Neural progenitor cell (in vitro differentiated cells): ENCODE data around the gene PRG3. TPM values are rescaled to one million over a fixed set of nuclear protein-coding genes. Genes with fewer than 3 reads are reported as not detected.

Experiments
- DNase-seq: peaks from one replicate; pipeline ENCODE4 v3.0.0-alpha.2; 2016; ENCODE audit warnings: low spot score
- H2AFZ ChIP-seq: fragments of 200-600 bp; sonication (generic); replicated peaks from 2 replicates; pipeline ENCODE4 v1.6.1; 2016; ENCODE audit warnings: antibody characterized with exemption
- H3F3A ChIP-seq: fragments of 200-600 bp; sonication (generic); 2 replicates; pipeline ENCODE4 v1.6.1; 2016; ENCODE audit warnings: antibody characterized with exemption, low read depth
- H3K27ac ChIP-seq: fragments of 200-600 bp; sonication (generic); 2 replicates; pipeline ENCODE4 v1.5.1; 2016; ENCODE audit warnings: mild to moderate bottlenecking
- H3K27me3 ChIP-seq: fragments of 200-600 bp; sonication (generic); 2 replicates; pipeline ENCODE4 v1.6.1; 2016; ENCODE audit warnings: mild to moderate bottlenecking, moderate library complexity
- H3K36me3 ChIP-seq: fragments of 200-600 bp; sonication (generic); 2 replicates; pipeline ENCODE4 v1.5.1; 2016
- H3K4me1 ChIP-seq: fragments of 200-600 bp; sonication (generic); 2 replicates; pipeline ENCODE4 v1.6.1; 2016; ENCODE audit warnings: mixed run types
- H3K4me2 ChIP-seq: fragments of 200-600 bp; sonication (generic); 2 replicates; pipeline ENCODE4 v1.6.1; 2016
- H3K4me3 ChIP-seq: fragments of 200-600 bp; sonication (generic); 2 replicates; pipeline ENCODE4 v1.5.1; 2016
- H3K79me2 ChIP-seq: fragments of 200-600 bp; sonication (generic); 2 replicates; pipeline ENCODE4 v1.6.1; 2016; ENCODE audit warnings: low read depth
- H3K9ac ChIP-seq: fragments of 200-600 bp; sonication (generic); 2 replicates; pipeline ENCODE4 v1.6.1; 2016
- H3K9me3 ChIP-seq: fragments of 200-600 bp; sonication (generic); 2 replicates; pipeline ENCODE4 v1.5.1; 2016; ENCODE audit warnings: low read depth
- H4K20me1 ChIP-seq: fragments of 200-600 bp; sonication (generic); 2 replicates; pipeline ENCODE4 v1.6.1; 2016; ENCODE audit warnings: low read depth
- H3K27ac Mint-ChIP-seq: 3 replicates; pipeline ENCODE4 v1.8.0; 2021; ENCODE audit warnings: mixed read lengths
- H3K27me3 Mint-ChIP-seq: 2 replicates; pipeline ENCODE4 v1.8.0; 2022; ENCODE audit warnings: low read depth, mild to moderate bottlenecking, inconsistent platforms, moderate library complexity, mixed read lengths; ENCODE audit not compliant: insufficient read depth
- H3K36me3 Mint-ChIP-seq: 3 replicates; pipeline ENCODE4 v1.8.0; 2021; ENCODE audit warnings: mixed read lengths
- H3K4me1 Mint-ChIP-seq: 3 replicates; pipeline ENCODE4 v1.8.0; 2021; ENCODE audit warnings: mixed read lengths
- H3K4me3 Mint-ChIP-seq: 3 replicates; pipeline ENCODE4 v1.8.0; 2021; ENCODE audit warnings: mild to moderate bottlenecking, moderate library complexity, mixed read lengths
- H3K9me3 Mint-ChIP-seq: 3 replicates; pipeline ENCODE4 v1.8.0; 2020; ENCODE audit warnings: mixed read lengths
- EZH2 ChIP-seq: fragments of 200-600 bp; sonication (generic); IDR thresholded peaks from 2 replicates; pipeline ENCODE4 v1.6.1; 2017; ENCODE audit warnings: antibody characterized with exemption, mild to moderate bottlenecking, moderate library complexity
- EZH2phosphoT487 ChIP-seq: fragments of 200-600 bp; sonication (generic); IDR thresholded peaks from 2 replicates; pipeline ENCODE4 v1.6.1; 2017; ENCODE audit warnings: antibody characterized with exemption
- total RNA-seq: library from RNA; depleted of rRNA; stranded (reverse); fragments of >200 nt; gene quantifications from 2 replicates; pipeline ENCODE4 v1.2.3, GENCODE V29; 2015; ENCODE audit warnings: low replicate concordance
- TF ChIP-seq, protein P1 (sequence below): fragments of 200-600 bp; sonication (generic); IDR thresholded peaks from 2 replicates; pipeline ENCODE4 v1.5.1; 2017; ENCODE audit warnings: antibody characterized with exemption, mild to moderate bottlenecking

Gene PRG3
- total RNA-seq, 1 donor from 2014 or later: not detected

DNA sequence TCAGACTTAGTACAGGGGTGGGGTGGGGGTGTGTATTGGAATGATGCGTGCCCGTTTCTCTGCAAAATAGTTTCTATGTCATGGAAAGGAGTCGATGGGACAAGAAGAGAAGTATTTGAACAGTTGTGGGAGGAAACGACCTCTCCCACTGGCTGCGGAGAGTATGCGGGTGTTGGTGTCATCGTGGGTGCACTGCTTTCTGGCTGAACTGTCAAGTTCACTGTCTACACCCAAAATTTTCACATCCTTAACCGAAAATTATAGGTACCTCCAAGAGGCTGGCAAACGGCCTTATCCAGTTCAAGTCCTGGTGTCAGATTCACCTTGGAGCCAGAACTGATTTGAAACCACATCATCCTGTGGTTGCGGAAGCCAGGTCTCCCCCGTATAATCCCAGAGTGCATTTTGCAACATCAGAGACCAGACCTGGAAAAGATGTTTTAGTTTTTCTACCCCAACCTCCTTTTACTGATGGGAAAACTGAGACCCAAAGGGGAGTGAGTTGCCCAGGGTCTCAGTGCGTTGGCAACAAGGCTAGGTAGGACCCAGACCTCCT lies 44.8 kb downstream of the PRG3 start:
- Histone ChIP-seq H4K20me1 (peaks cover 9% of the 10 kb centered on the region), H3K79me2 (peaks cover 39% of the 10 kb centered on the region), H3K4me2 (peak overlapping the region; percentile 95), H2AFZ (peak overlapping the region; percentile 96), H3K36me3 (peaks cover 5% of the 10 kb centered on the region), H3K4me1 (peaks cover 44% of the 10 kb centered on the region), H3K27ac (no peak overlapping the region), H3K4me3 (peak overlapping the region; percentile 90), H3K9me3 (no peaks in the 10 kb centered on the region), H3K9ac (peak overlapping the region; percentile 90), H3F3A (peaks cover 14% of the 10 kb centered on the region), H3K27me3 (no peaks in the 10 kb centered on the region)
- TF ChIP-seq, protein P1, sequence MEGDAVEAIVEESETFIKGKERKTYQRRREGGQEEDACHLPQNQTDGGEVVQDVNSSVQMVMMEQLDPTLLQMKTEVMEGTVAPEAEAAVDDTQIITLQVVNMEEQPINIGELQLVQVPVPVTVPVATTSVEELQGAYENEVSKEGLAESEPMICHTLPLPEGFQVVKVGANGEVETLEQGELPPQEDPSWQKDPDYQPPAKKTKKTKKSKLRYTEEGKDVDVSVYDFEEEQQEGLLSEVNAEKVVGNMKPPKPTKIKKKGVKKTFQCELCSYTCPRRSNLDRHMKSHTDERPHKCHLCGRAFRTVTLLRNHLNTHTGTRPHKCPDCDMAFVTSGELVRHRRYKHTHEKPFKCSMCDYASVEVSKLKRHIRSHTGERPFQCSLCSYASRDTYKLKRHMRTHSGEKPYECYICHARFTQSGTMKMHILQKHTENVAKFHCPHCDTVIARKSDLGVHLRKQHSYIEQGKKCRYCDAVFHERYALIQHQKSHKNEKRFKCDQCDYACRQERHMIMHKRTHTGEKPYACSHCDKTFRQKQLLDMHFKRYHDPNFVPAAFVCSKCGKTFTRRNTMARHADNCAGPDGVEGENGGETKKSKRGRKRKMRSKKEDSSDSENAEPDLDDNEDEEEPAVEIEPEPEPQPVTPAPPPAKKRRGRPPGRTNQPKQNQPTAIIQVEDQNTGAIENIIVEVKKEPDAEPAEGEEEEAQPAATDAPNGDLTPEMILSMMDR: no peak
- TF ChIP-seq EZH2phosphoT487: no peak
- peak overlapping the region; percentile 94 for H3K4me3 Mint-ChIP-seq
- no peak for DNase-seq
- H3K27me3 Mint-ChIP-seq: peaks cover 10% of the 10 kb centered on the region
- peaks cover 45% of the 10 kb centered on the region for H3K4me1 Mint-ChIP-seq
- H3K36me3 Mint-ChIP-seq: peaks cover 32% of the 10 kb centered on the region
- peak overlapping the region; percentile 99 for H3K27ac Mint-ChIP-seq
- H3K9me3 Mint-ChIP-seq: no peaks in the 10 kb centered on the region

DNA sequence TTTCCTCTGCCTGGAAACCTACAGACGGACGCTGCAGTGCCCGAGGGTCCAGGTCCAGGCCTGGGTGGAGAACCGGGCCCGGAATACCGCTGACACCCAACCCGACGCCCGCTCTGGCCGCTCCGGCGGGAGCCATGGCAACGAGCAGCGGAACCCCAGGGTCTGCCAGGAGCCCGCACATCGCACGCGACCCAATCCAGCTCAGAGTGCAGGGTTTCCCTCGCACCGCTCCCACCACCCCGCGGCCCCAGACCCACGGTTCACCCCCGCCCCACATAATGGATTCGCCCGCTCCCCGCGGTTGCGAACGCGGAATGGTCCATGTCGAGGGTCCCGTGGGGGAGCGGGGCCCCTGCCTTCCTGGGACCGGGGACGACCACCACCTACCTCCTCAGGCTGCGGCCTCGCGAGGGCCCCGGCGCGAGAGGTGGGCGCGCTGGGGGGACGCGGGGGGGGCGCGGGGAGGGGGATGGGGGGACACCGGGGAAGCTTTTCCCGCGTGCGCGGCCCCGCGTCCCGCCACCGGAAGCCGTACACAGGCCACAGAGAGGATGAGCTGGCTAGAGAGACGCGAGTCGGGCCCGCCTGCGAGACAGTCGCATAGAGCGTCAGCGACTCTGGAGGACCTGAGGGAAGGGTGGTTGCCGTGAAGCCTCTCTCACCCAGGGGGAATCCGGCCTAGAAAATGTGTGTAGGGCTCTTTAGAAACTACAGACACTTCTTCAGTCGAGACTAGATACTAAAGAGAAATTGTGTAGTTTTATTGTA lies 45.4 kb downstream of the PRG3 start, which contains the start of gene SSRP1:
Gene SSRP1 (minus strand): TSS at position 550 of the 768 bp plus-strand sequence. CDS start 771 bp downstream, outside the sequence.
- H3K4me1 ChIP-seq: peaks cover 44% of the 10 kb centered on the region
- H3K27me3 Mint-ChIP-seq: peaks cover 9% of the 10 kb centered on the region
- peaks cover 44% of the 10 kb centered on the region for H3K4me1 Mint-ChIP-seq
- H3K9ac ChIP-seq: peak within 1 kb of the TSS; percentile 90
- H3F3A ChIP-seq: peaks cover 14% of the 10 kb centered on the region
- peak within 1 kb of the TSS; percentile 96 for H2AFZ ChIP-seq
- H3K9me3 Mint-ChIP-seq: no peaks in the 10 kb centered on the region
- peak; percentile 93 for DNase-seq
- H4K20me1 ChIP-seq: peaks cover 9% of the 10 kb centered on the region
- peak within 1 kb of the TSS; percentile 99 for H3K27ac Mint-ChIP-seq
- H3K79me2 ChIP-seq: peaks cover 39% of the 10 kb centered on the region
- H3K27ac ChIP-seq: peak within 1 kb of the TSS; percentile 84
- H3K36me3 Mint-ChIP-seq: peaks cover 37% of the 10 kb centered on the region
- H3K4me2 ChIP-seq: peak within 1 kb of the TSS; percentile 95
- no peaks in the 10 kb centered on the region for H3K27me3 ChIP-seq
- H3K4me3 ChIP-seq: peak within 1 kb of the TSS; percentile 90
- TF ChIP-seq, protein P1: peak; percentile 25
- TF ChIP-seq EZH2phosphoT487: no peak
- no peaks in the 10 kb centered on the region for H3K9me3 ChIP-seq
- peak within 1 kb of the TSS; percentile 94 for H3K4me3 Mint-ChIP-seq
- peaks cover 5% of the 10 kb centered on the region for H3K36me3 ChIP-seq

DNA sequence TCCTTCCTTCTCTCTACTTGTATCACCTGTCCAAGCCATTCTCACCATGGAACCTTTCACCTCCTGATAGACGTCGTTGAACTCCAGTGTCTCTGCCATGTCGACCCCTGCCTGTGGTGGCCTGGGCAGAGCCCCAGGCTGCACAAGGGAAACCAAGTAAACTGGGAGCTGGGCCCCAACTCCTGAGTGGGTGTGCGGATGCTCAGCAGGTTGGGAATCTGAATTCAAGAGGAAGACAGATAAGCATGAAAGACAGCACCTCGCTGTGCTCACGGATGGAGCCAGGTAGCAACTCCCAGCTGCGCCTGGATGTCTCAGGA lies 46.0 kb downstream of the PRG3 start:
- peak overlapping the region; percentile 95 for H3K4me2 ChIP-seq
- H3K27ac Mint-ChIP-seq: peak overlapping the region; percentile 72
- peak overlapping the region; percentile 90 for H3K4me3 ChIP-seq
- no peak overlapping the region for H3K27ac ChIP-seq
- H3K9me3 Mint-ChIP-seq: no peaks in the 10 kb centered on the region
- no peaks in the 10 kb centered on the region for H3K27me3 ChIP-seq
- H3K79me2 ChIP-seq: peaks cover 39% of the 10 kb centered on the region
- H3K36me3 ChIP-seq: peaks cover 5% of the 10 kb centered on the region
- H3F3A ChIP-seq: peaks cover 13% of the 10 kb centered on the region
- H3K36me3 Mint-ChIP-seq: peaks cover 41% of the 10 kb centered on the region
- H3K9ac ChIP-seq: peak overlapping the region; percentile 90
- no peak for DNase-seq
- H3K9me3 ChIP-seq: no peaks in the 10 kb centered on the region
- H2AFZ ChIP-seq: peak overlapping the region; percentile 96
- TF ChIP-seq EZH2phosphoT487: no peak
- no peak for TF ChIP-seq EZH2
- TF ChIP-seq, protein P1: no peak
- H3K27me3 Mint-ChIP-seq: peaks cover 6% of the 10 kb centered on the region
- peaks cover 39% of the 10 kb centered on the region for H3K4me1 ChIP-seq
- peaks cover 38% of the 10 kb centered on the region for H3K4me1 Mint-ChIP-seq
- H3K4me3 Mint-ChIP-seq: peak overlapping the region; percentile 94
- peaks cover 9% of the 10 kb centered on the region for H4K20me1 ChIP-seq
